Fibroblast of the aortic adventitia (primary cell): Measurements from ENCODE around the gene KIF21B. TPM values are rescaled to one million over a fixed set of nuclear protein-coding genes. Genes with fewer than 3 reads are reported as not detected.

Experiments
- DNase-seq: peaks from one replicate; pipeline ENCODE4 v3.0.0-alpha.2; 2010; ENCODE audit warnings: low read depth
- H3K4me3 ChIP-seq: 2 replicates; pipeline ENCODE4 v1.5.1; 2011; ENCODE audit warnings: low read depth, mild to moderate bottlenecking, control low read depth, low read length, moderate library complexity
- CTCF ChIP-seq: IDR thresholded peaks from 2 replicates; pipeline ENCODE4 v1.5.1; 2011; ENCODE audit warnings: mild to moderate bottlenecking, low read length, control low read depth, inconsistent platforms; ENCODE audit not compliant: insufficient read depth
- total RNA-seq: library from RNA; depleted of rRNA; stranded (reverse); fragments of >200 nt; gene quantifications from 2 replicates; pipeline ENCODE4 v1.2.3, GENCODE V29; 2012; ENCODE audit warnings: low replicate concordance

The KIF21B gene
- total RNA-seq, 1 donor: under 0.01 TPM

- DNase-seq: no peak
- no peak overlapping the region for H3K4me3 ChIP-seq
- no peak for TF ChIP-seq CTCF
Observed at GRCh38 chr1:200990114-200990513, 33.4 kb downstream of the KIF21B start.

- H3K4me3 ChIP-seq: no peak overlapping the region
- no peak for DNase-seq
- TF ChIP-seq CTCF: no peak
Observed at GRCh38 chr1:200989337-200989736, 34.2 kb downstream of the KIF21B start.

GRCh38 chr1:200988693-200989092, 34.8 kb downstream of the KIF21B start:
- no peak for DNase-seq
- H3K4me3 ChIP-seq: no peak overlapping the region
- no peak for TF ChIP-seq CTCF

- H3K4me3 ChIP-seq: no peak overlapping the region
- no peak for DNase-seq
- TF ChIP-seq CTCF: no peak
Observed at GRCh38 chr1:200985481-200985880, 38.0 kb downstream of the KIF21B start.

GRCh38 chr1:200983035-200983561, 40.4 kb downstream of the KIF21B start:
- DNase-seq: no peak
- TF ChIP-seq CTCF: no peak
- H3K4me3 ChIP-seq: no peak overlapping the region

GRCh38 chr1:200982071-200982945, 41.2 kb downstream of the KIF21B start:
- no peak overlapping the region for H3K4me3 ChIP-seq
- DNase-seq: peak; percentile 23
- TF ChIP-seq CTCF: no peak
